Right renal pelvis (tissue), 4 donors: ENCODE data around the gene TAS2R46. TPM values are rescaled to one million over a fixed set of nuclear protein-coding genes. Genes with fewer than 3 reads are reported as not detected.
"Not testable (repeated sequence)": the region's sequence is repeated elsewhere in the genome, so short reads cannot be mapped to it uniquely, and the experiment has no call there.

ENCODE experiments used
- DNase-seq, 4 donors: peaks; one replicate each; pipeline ENCODE4 v3.0.0-alpha.2; 2013; ENCODE audit warnings: low read depth in 4 of 4, low spot score in 3 of 4, missing footprints in 1 of 4
- polyA plus RNA-seq, 4 donors: library from polyadenylated mRNA; unstranded; fragments of 120-200 nt; gene quantifications; one replicate each; pipeline ENCODE4 v1.2.1, GENCODE V29; 2013; ENCODE audit not compliant: insufficient read length in 4 of 4

Gene TAS2R46
- under 1 TPM in 2 of 4 donors, not detected in 2; 0.09 to 0.22 TPM for polyA plus RNA-seq

GRCh38 chr12:11062194-11062593 lies at the start of gene TAS2R46:
TAS2R46 (minus strand) TSS chr12:11062294; CDS start chr12:11062294, 0 bp downstream.
- DNase-seq, result not testable (repeated sequence)

- not testable (repeated sequence) for DNase-seq
Observed at GRCh38 chr12:11111213-11111612, 49.1 kb upstream of the TAS2R46 start.

GRCh38 chr12:11108862-11109261 lies 46.8 kb upstream of the TAS2R46 start:
- DNase-seq, result no peak

- no peak for DNase-seq
Observed at GRCh38 chr12:11107719-11108118, 45.6 kb upstream of the TAS2R46 start.

- DNase-seq, result no peak
Observed at GRCh38 chr12:11106288-11106687, 44.2 kb upstream of the TAS2R46 start.

GRCh38 chr12:11105546-11105945 lies 43.5 kb upstream of the TAS2R46 start:
- no peak for DNase-seq

- not testable (repeated sequence) for DNase-seq
Observed at GRCh38 chr12:11094910-11095309, 32.8 kb upstream of the TAS2R46 start.

- no peak for DNase-seq
Observed at GRCh38 chr12:11092128-11092527, 30.0 kb upstream of the TAS2R46 start, which contains the start of gene TAS2R43. TAS2R43 (minus strand) TSS chr12:11092313; CDS start chr12:11092229, 84 bp downstream.

- DNase-seq, result no peak
Observed at GRCh38 chr12:11089246-11089645, 27.2 kb upstream of the TAS2R46 start.

- no peak for DNase-seq
Observed at GRCh38 chr12:11085419-11085818, 23.3 kb upstream of the TAS2R46 start.

GRCh38 chr12:11081987-11082386 lies 19.9 kb upstream of the TAS2R46 start:
- DNase-seq, result no peak

- DNase-seq, result no peak
Observed at GRCh38 chr12:11078246-11078645, 16.2 kb upstream of the TAS2R46 start.

GRCh38 chr12:11075642-11076041 lies 13.5 kb upstream of the TAS2R46 start:
- DNase-seq, result no peak

GRCh38 chr12:11071414-11071813 lies 9.3 kb upstream of the TAS2R46 start:
- DNase-seq, result no peak

GRCh38 chr12:11070999-11071398 lies 8.9 kb upstream of the TAS2R46 start:
- no peak for DNase-seq

- no peak for DNase-seq
Observed at GRCh38 chr12:11069854-11070365, 7.8 kb upstream of the TAS2R46 start.

- no peak for DNase-seq
Observed at GRCh38 chr12:11067514-11067913, 5.4 kb upstream of the TAS2R46 start.

- no peak for DNase-seq
Observed at GRCh38 chr12:11059784-11060183, 2.3 kb downstream of the TAS2R46 start.

GRCh38 chr12:11059041-11059440 lies 3.1 kb downstream of the TAS2R46 start:
- no peak for DNase-seq

GRCh38 chr12:11055306-11055705 lies 6.8 kb downstream of the TAS2R46 start:
- DNase-seq, result no peak

- not testable (repeated sequence) for DNase-seq
Observed at GRCh38 chr12:11049806-11050531, 12.1 kb downstream of the TAS2R46 start.

- not testable (repeated sequence) for DNase-seq
Observed at GRCh38 chr12:11041366-11041765, 20.7 kb downstream of the TAS2R46 start.
